Stomach smooth muscle (tissue), 2 donors: ENCODE data around the gene RAC2.

Experiments
- H3K27ac ChIP-seq: one replicate; pipeline ENCODE4 v1.7.0; 2013; ENCODE audit warnings: mild to moderate bottlenecking, low read length, inconsistent platforms
- H3K27me3 ChIP-seq, 2 donors: one replicate each; pipeline ENCODE4 v1.7.0; 2013; ENCODE audit warnings: low read length in 2 of 2; ENCODE audit not compliant: insufficient read depth in 2 of 2, control insufficient read depth in 1 of 2
- H3K36me3 ChIP-seq, 2 donors: one replicate each; pipeline ENCODE4 v1.7.0; 2013; ENCODE audit warnings: low read length in 2 of 2; ENCODE audit not compliant: control insufficient read depth in 2 of 2, insufficient read depth in 2 of 2
- H3K4me1 ChIP-seq: one replicate; pipeline ENCODE4 v1.7.0; 2013; ENCODE audit warnings: low read length; ENCODE audit not compliant: control insufficient read depth, insufficient read depth
- H3K4me3 ChIP-seq, 2 donors: one replicate each; pipeline ENCODE4 v1.7.0; 2013; ENCODE audit warnings: low read length in 2 of 2
- H3K9ac ChIP-seq, 2 donors: one replicate each; pipeline ENCODE4 v1.7.0; 2013; ENCODE audit warnings: low read length in 2 of 2, mild to moderate bottlenecking in 1 of 2
- H3K9me3 ChIP-seq, 2 donors: one replicate each; pipeline ENCODE4 v1.7.0; 2013; ENCODE audit warnings: low read length in 2 of 2; ENCODE audit not compliant: control insufficient read depth in 2 of 2
- donor health status: healthy.
- donor health status: Pancreatic carcinoma.

Gene RAC2

DNA sequence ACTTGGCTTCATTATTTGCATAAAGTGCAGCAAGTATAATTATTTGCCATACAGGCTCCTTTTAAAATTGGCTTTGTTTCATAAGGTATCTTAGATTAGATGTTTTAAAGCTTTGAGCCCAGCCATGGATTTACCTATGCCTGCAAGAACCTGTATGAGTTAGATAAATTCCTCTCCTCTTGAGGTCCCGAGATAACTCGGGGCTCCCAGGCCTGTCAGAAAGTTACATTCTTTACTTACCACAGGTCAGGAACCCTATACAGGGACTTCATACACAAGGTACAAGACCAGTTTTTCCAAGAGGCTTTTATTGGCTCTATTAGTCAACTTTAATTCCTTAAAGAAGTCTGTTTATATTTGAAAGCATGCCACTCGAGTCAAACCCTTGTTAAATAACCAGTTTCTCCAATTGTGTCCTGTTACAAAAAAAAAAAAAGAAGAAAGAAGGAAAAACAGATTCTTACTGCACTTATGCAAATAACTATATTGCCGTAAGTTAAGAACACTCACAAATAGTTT is 53.7 kb downstream of the RAC2 start:
- Histone ChIP-seq H3K4me3 (no peak overlapping the region), H3K4me1 (peaks cover 21% of the 10 kb centered on the region), H3K27me3 (peaks cover 0 to 2% of the 10 kb centered on the region in 2 donors), H3K36me3 (no peaks in the 10 kb centered on the region), H3K27ac (no peak overlapping the region), H3K9ac (no peak overlapping the region), H3K9me3 (no peaks in the 10 kb centered on the region)

DNA sequence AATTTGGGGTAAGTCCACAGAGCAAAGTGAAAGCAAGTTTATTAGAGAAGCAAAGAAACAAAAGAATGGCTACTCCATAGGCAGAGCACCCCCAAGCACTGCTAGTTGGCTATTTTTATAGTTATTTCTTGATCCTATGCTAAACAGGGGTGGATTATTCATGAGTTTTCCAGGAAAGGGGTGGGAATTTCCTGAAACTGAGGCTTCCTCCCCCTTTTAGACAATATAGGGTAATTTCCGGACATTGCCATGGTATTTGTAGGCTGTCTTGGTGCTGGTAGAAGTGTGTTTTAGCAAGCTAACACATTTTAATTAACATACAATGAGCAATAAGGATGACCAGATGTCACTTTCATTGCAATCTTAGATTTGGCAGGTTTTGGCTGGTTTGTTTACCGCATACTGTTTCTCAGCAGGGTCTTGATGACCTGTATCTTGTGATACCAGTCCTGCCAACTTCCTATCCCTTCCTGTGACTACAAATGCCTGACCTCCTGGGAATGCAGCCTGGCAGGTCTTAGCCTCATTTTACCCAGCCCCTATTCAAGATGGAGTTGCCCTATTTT is 55.1 kb downstream of the RAC2 start:
- no peak overlapping the region for H3K4me3 ChIP-seq
- H3K4me1 ChIP-seq: peaks cover 21% of the 10 kb centered on the region

DNA sequence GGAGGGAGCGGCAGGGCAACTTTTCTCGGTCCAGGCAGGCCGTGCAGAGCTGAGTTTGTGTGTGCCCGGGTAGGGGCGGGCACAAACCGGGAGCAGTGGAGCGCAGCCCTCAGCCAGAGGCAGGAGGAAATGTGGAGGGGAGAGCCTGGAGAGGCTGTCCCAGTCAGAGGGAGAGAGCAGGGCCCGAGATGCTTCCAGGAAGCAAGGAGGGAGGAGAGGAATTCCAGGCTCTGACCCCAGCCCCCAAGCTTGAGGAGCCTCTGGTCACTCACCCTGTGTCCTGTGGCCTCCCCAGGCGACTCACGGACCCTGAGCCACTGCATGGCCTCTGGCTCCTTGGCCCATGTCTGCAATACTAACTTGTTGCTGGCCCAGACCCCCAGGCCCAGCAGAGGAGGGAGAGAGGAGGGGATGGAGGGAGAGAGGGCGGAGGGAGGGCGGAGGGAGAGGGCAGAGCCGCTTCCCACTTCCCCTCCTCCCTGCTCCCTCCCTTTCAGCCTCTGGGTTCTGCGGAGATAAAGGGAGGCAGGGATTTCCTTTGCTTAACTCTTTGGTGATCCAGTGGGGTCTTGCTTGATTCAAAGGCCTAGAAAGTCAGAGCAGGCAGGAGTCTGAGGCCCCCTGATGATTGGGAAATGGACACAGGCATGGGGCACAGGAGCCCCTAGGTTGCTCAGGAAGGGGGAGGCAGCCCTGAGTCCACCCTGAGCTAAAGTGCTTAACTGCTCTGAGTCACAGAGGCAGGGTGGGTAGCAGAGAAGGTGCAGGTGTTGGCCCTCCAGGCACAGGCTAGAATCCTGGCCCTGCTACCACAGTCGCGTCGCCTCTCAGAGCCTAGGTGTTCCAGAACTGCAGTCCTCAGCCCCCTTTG is 55.9 kb downstream of the RAC2 start, which contains the start of gene C1QTNF6:
C1QTNF6 (minus strand) TSS at position 357 of the 871 bp plus-strand sequence; CDS start at position 323, 34 bp downstream.
- Histone ChIP-seq H3K9me3 (no peaks in the 10 kb centered on the region), H3K4me1 (peaks cover 21% of the 10 kb centered on the region), H3K27ac (peak within 1 kb of the TSS; percentile 69), H3K27me3 (peaks cover 0 to 8% of the 10 kb centered on the region in 2 donors), H3K9ac (peak within 1 kb of the TSS; percentile 50 to 71), H3K4me3 (peak within 1 kb of the TSS; percentile 34 to 66), H3K36me3 (no peaks in the 10 kb centered on the region)

More for the DNA sequence above, 55.1 kb downstream of the RAC2 start:
- Histone ChIP-seq H3K9ac (no peak overlapping the region), H3K27ac (peak overlapping the region; percentile 69), H3K36me3 (no peaks in the 10 kb centered on the region), H3K27me3 (peaks cover 0 to 8% of the 10 kb centered on the region in 2 donors), H3K9me3 (no peaks in the 10 kb centered on the region)

DNA sequence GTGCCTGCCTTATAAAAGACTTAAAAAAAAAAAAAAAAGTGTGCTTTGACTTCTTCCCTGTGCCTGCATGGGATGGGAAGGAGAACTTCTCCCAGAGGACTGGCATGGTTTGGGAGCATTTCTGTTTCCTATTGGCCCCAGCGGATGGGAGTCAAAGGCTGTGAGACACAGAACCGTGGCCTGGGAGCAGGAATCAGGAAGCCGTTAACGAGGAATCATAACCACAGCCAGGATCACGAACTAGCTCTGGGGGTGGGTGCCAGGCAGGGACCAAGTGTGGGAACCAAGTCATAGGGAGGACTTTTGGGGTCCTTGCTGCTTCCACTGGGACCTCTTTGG is 56.5 kb downstream of the RAC2 start:
- no peaks in the 10 kb centered on the region for H3K36me3 ChIP-seq
- H3K9ac ChIP-seq: peak overlapping the region; percentile 50 to 71
- no peaks in the 10 kb centered on the region for H3K9me3 ChIP-seq
- peak overlapping the region; percentile 69 for H3K27ac ChIP-seq
- peak overlapping the region; percentile 34 to 66 for H3K4me3 ChIP-seq
- peaks cover 0 to 8% of the 10 kb centered on the region in 2 donors for H3K27me3 ChIP-seq
- peaks cover 21% of the 10 kb centered on the region for H3K4me1 ChIP-seq

DNA sequence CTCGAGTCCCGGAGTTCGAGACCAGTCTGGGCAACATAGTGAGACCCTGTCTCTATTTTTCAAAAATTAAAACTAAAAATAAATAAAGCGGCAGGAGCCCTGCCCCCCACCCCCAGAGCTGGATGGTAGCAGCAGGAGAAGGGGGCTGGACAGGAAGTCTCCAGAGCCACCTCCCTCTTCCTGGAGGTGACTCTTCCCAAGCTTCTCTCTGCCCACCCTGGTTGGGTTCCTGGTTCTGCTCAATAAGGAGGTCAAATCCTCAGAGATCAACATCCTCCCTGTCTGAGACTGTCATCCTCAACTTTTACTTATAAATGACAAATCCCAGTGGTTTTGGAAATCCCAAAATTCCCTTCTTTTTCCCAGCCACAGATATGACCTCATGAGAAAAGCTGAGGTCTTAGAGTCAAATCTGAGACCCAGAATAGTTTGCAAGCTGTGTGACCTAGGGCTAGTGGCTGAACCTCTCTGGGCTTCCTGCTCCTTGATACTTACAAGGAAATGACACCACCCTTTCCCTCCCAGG is 57.0 kb downstream of the RAC2 start:
- Histone ChIP-seq H3K36me3 (no peaks in the 10 kb centered on the region), H3K4me1 (peaks cover 21% of the 10 kb centered on the region), H3K27ac (peak overlapping the region; percentile 69), H3K9ac (no peak overlapping the region), H3K4me3 (peak overlapping the region in 1 of 2 donors; percentile 66), H3K27me3 (peaks cover 0 to 8% of the 10 kb centered on the region in 2 donors), H3K9me3 (no peaks in the 10 kb centered on the region)

DNA sequence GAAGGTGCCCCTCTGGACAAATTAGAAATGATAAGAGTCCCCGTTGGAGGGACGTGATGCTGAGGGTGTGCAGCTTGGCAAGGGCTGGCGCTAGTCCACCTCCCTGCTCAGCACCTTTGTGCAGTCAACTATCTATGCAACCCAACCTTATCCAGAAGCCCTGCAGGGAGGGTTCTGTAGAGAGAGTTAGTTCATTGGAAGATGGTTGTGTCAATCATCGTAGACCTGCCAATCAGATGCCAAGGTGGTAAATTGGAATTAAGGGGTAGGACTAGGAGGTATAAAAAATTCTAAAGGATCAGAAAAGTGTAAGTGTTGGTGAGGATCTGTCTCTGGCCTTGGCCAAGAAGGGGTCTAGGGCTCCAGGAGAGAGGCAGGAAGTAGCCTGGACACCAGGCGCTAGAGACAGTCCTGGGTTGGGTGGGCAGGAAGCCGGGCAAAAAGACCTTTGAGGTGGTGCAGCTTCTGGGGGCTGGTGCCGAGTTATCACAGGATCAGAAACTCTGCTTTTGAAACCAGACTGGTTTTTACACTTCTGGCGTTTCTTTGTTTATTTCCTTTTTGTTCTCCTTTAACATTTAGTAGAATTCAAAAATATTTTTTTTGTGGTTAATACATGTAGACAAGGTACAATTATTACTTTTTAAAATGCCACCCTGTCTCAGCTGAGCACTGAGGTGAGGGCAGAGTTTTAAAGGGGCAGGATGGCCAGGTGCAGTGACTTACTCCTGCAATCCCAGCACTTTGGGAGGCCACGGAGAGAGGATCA is 57.7 kb downstream of the RAC2 start:
- Histone ChIP-seq H3K4me3 (no peak overlapping the region), H3K9me3 (no peaks in the 10 kb centered on the region), H3K27ac (peak overlapping the region; percentile 69), H3K9ac (no peak overlapping the region), H3K4me1 (peaks cover 21% of the 10 kb centered on the region), H3K36me3 (no peaks in the 10 kb centered on the region), H3K27me3 (peaks cover 0 to 8% of the 10 kb centered on the region in 2 donors)

DNA sequence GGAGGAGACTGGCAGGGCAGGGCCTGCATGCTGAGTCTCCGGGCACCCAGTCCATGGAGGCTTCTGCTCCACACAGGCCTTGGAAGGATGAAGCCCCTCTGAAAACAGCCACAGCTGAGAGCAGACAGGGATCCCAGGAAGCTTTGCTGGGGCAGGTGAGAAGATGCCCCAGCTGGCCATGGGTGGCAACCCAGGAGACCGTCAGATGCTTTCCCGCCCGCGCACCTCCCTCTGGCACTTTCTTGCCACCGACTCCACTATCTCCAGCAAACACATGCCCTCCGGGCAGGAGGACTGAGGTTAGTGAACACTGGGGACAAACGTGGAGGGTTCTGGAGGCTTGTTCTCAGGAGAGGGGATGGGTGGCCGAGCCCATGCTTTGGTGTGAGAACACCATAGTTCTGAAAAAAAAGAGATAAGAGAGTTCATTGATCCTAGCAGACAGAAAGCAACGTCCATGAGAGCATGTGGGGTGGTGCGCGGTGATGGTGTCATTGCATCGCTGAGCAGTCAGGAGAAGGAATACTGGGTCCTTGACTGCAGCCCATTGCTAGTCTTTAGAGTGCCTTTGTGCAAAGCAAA is 58.3 kb downstream of the RAC2 start:
- Histone ChIP-seq H3K9ac (no peak overlapping the region), H3K27ac (no peak overlapping the region), H3K36me3 (no peaks in the 10 kb centered on the region), H3K4me1 (peaks cover 21% of the 10 kb centered on the region), H3K27me3 (peaks cover 0 to 8% of the 10 kb centered on the region in 2 donors), H3K9me3 (no peaks in the 10 kb centered on the region), H3K4me3 (no peak overlapping the region)

DNA sequence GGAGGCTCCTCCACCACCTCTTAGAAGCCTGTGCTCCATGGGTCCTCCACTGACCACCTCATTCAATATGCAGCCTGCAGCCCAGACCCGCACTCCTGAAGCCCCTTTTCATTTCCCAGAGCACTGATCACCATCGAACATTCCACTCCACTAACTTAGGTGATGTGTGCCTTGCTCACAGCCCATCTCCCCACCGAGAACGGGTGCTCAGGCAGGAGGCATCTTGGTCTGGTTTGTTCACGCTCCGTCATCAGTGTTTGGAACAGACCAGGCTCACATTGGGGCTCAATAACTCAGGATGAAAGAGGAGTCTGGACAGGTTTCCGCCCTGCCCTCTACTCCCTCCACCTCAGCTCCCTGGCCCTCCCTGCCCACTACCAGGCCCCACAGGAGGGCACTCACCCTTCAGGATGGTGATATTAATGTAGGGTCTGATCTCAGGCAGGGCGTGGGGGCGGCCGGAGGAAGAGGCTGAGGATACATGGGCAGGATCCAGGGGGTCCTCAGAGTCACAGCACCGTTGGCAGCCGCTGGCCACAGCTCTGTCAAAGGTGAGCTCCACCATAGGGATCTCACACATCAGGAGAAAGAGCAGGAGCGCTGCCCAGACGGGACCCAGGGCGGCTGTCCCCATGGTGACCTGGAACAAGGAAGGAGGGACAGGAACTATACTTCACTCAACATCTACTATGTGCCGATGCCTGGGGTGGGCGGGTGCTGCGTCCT is 59.1 kb downstream of the RAC2 start:
- Histone ChIP-seq H3K36me3 (no peaks in the 10 kb centered on the region), H3K4me3 (no peak overlapping the region), H3K9ac (no peak overlapping the region), H3K9me3 (no peaks in the 10 kb centered on the region), H3K4me1 (peaks cover 21% of the 10 kb centered on the region), H3K27me3 (peaks cover 0 to 8% of the 10 kb centered on the region in 2 donors), H3K27ac (no peak overlapping the region)

DNA sequence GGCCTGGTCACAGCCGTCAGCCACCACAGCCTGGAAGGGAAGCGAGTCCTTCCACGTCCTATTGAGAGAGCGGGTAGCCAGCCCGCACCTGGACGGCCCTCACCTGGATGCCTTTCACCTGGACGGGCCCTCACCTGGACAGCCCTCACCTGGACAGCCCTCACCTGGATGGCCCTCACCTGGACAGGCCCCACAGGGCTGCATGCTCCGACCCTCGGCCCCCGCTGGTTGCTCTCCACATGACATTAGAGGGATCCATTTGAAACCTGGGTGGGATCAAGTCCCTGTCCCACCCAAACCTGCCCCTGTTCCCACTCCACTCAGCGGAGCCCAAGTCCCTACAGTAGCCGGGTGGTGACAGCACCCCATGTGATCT is 59.7 kb downstream of the RAC2 start:
- H3K4me1 ChIP-seq: peaks cover 20% of the 10 kb centered on the region

More for the DNA sequence above, 59.7 kb downstream of the RAC2 start:
- Histone ChIP-seq H3K36me3 (no peaks in the 10 kb centered on the region), H3K9me3 (no peaks in the 10 kb centered on the region), H3K27me3 (peaks cover 0 to 8% of the 10 kb centered on the region in 2 donors), H3K9ac (no peak overlapping the region), H3K4me3 (no peak overlapping the region), H3K27ac (no peak overlapping the region)
